GM21717 (cell line): Measurements from ENCODE around the gene NOXA1.
"Not testable (repeated sequence)": the region's sequence is repeated elsewhere in the genome, so short reads cannot be mapped to it uniquely, and the experiment has no call there.

ENCODE experiments used
- ATAC-seq: cut with Tn5 transposase; IDR thresholded peaks from one replicate; pipeline ENCODE4 v1.9.1; 2021; ENCODE audit warnings: mild to moderate bottlenecking, moderate library complexity; ENCODE audit not compliant: unreplicated experiment

NOXA1 gene

GRCh38 chr9:137422604-137423513 is at the start of gene NOXA1, which contains the start of gene EXD3:
NOXA1 (plus strand) TSS chr9:137423393; CDS start chr9:137423530, 137 bp downstream.
EXD3 (minus strand) TSS chr9:137423162; CDS start chr9:137395357, 27,805 bp downstream.
- ATAC-seq: peak; percentile 74

GRCh38 chr9:137373611-137373980 is 49.6 kb upstream of the NOXA1 start:
- ATAC-seq: no peak

- no peak for ATAC-seq
These were observed 48.9 kb upstream of the NOXA1 start for GRCh38 chr9:137374131-137374845.

- ATAC-seq: no peak
These were observed 47.7 kb upstream of the NOXA1 start for GRCh38 chr9:137375321-137376058.

- ATAC-seq: no peak
These were observed 46.8 kb upstream of the NOXA1 start for GRCh38 chr9:137376386-137376785.

GRCh38 chr9:137378688-137379410 is 44.3 kb upstream of the NOXA1 start:
- not testable (repeated sequence) for ATAC-seq

- no peak for ATAC-seq
These were observed 43.4 kb upstream of the NOXA1 start for GRCh38 chr9:137379761-137380161.

GRCh38 chr9:137380171-137380570 is 43.0 kb upstream of the NOXA1 start:
- no peak for ATAC-seq

GRCh38 chr9:137380606-137381005 is 42.6 kb upstream of the NOXA1 start:
- ATAC-seq: no peak

GRCh38 chr9:137381501-137382443 is 41.4 kb upstream of the NOXA1 start:
- no peak for ATAC-seq

GRCh38 chr9:137382444-137383080 is 40.6 kb upstream of the NOXA1 start:
- ATAC-seq: no peak

GRCh38 chr9:137383081-137383783 is 40.0 kb upstream of the NOXA1 start:
- no peak for ATAC-seq

GRCh38 chr9:137383784-137384756 is 39.1 kb upstream of the NOXA1 start:
- no peak for ATAC-seq

- ATAC-seq: no peak
These were observed 38.0 kb upstream of the NOXA1 start for GRCh38 chr9:137385061-137385655.

GRCh38 chr9:137386507-137387113 is 36.6 kb upstream of the NOXA1 start:
- not testable (repeated sequence) for ATAC-seq

GRCh38 chr9:137387114-137387890 is 35.9 kb upstream of the NOXA1 start:
- no peak for ATAC-seq
